GM12864 (cell line): ENCODE results near the gene NRG2.

Source experiments
- DNase-seq: peaks from one replicate; pipeline ENCODE4 v3.0.0-alpha.2; 2011; ENCODE audit warnings: low read depth
- H3K4me3 ChIP-seq: 2 replicates; pipeline ENCODE4 v1.5.1; 2011; ENCODE audit warnings: mild to moderate bottlenecking, low read depth, low read length, control low read depth
- CTCF ChIP-seq: IDR thresholded peaks from 2 replicates; pipeline ENCODE4 v1.5.1; 2011; ENCODE audit warnings: low read depth, mild to moderate bottlenecking, moderate library complexity, low read length, control low read depth, inconsistent platforms; ENCODE audit errors: missing control alignments

Gene NRG2

GRCh38 chr5:139961435-139962157, 81.5 kb downstream of the NRG2 start:
- no peak overlapping the region for H3K4me3 ChIP-seq
- no peak for TF ChIP-seq CTCF
- DNase-seq, result no peak

GRCh38 chr5:139960723-139961383, 82.2 kb downstream of the NRG2 start:
- DNase-seq, result no peak
- no peak for TF ChIP-seq CTCF
- no peak overlapping the region for H3K4me3 ChIP-seq

GRCh38 chr5:139958432-139959148, 84.5 kb downstream of the NRG2 start:
- H3K4me3 ChIP-seq, result no peak overlapping the region
- TF ChIP-seq CTCF, result no peak
- DNase-seq, result no peak

- no peak overlapping the region for H3K4me3 ChIP-seq
- DNase-seq, result no peak
- no peak for TF ChIP-seq CTCF
These were observed 86.8 kb downstream of the NRG2 start for GRCh38 chr5:139956342-139956741.

- H3K4me3 ChIP-seq, result no peak overlapping the region
- DNase-seq, result no peak
These were observed 87.4 kb downstream of the NRG2 start for GRCh38 chr5:139955616-139956273.

More at GRCh38 chr5:139955616-139956273, 87.4 kb downstream of the NRG2 start:
- TF ChIP-seq CTCF, result no peak
